Fibroblast of lung (primary cell): Measurements from ENCODE around the gene ZNF644. TPM values are rescaled to one million over a fixed set of nuclear protein-coding genes. Genes with fewer than 3 reads are reported as not detected.

Experiments used
- DNase-seq, 2 donors: peaks; one replicate each; pipeline versions ENCODE4 v3.0.0 to v3.0.0-alpha.2; 2010; ENCODE audit warnings: low read depth in 2 of 2
- H2AFZ ChIP-seq: 2 replicates; pipeline ENCODE4 v1.5.1; 2012; ENCODE audit warnings: low read length, control low read depth, inconsistent platforms
- H3K27ac ChIP-seq: 2 replicates; pipeline ENCODE4 v1.5.1; 2011; ENCODE audit warnings: low read length, control low read depth; ENCODE audit not compliant: insufficient read depth
- H3K27me3 ChIP-seq: 2 replicates; pipeline ENCODE4 v1.5.1; 2011; ENCODE audit warnings: mild to moderate bottlenecking, low read length; ENCODE audit not compliant: control insufficient read depth, insufficient read depth
- H3K36me3 ChIP-seq: 2 replicates; pipeline ENCODE4 v1.5.1; 2011; ENCODE audit warnings: low read length; ENCODE audit not compliant: control insufficient read depth, insufficient read depth
- H3K4me1 ChIP-seq: 2 replicates; pipeline ENCODE4 v1.5.1; 2011; ENCODE audit warnings: low read length; ENCODE audit not compliant: control insufficient read depth, insufficient read depth; ENCODE audit errors: extremely low read depth
- H3K4me2 ChIP-seq: 2 replicates; pipeline ENCODE4 v1.5.1; 2011; ENCODE audit warnings: low read length, control low read depth; ENCODE audit not compliant: insufficient read depth; ENCODE audit errors: extremely low read depth
- H3K4me3 ChIP-seq, 4 experiments: fragments of 200-600 bp in 1 of 4; sonication (generic) in 1 of 4; replicated peaks in 1 of 4; 2 replicates each; pipeline ENCODE4 v1.5.1; 2011 to 2016; ENCODE audit warnings: low read length in 4 of 4, low read depth in 3 of 4, mild to moderate bottlenecking in 3 of 4, control low read depth in 2 of 4, inconsistent platforms in 1 of 4, mixed read lengths in 1 of 4; ENCODE audit not compliant: insufficient read depth in 1 of 4; ENCODE audit errors: control extremely low read depth in 1 of 4
- H3K79me2 ChIP-seq: 2 replicates; pipeline ENCODE4 v1.5.1; 2012; ENCODE audit warnings: mild to moderate bottlenecking, low read length, inconsistent platforms; ENCODE audit not compliant: control insufficient read depth, insufficient read depth
- H3K9ac ChIP-seq: 2 replicates; pipeline ENCODE4 v1.5.1; 2011; ENCODE audit warnings: mild to moderate bottlenecking, low read length, control low read depth; ENCODE audit not compliant: insufficient read depth
- H3K9me3 ChIP-seq: 2 replicates; pipeline ENCODE4 v1.5.1; 2012; ENCODE audit warnings: low read depth, low read length; ENCODE audit not compliant: control insufficient read depth, insufficient read depth
- H4K20me1 ChIP-seq: 2 replicates; pipeline ENCODE4 v1.5.1; 2011; ENCODE audit warnings: low read length; ENCODE audit not compliant: control insufficient read depth, insufficient read depth; ENCODE audit errors: extremely low read depth
- EZH2 ChIP-seq: IDR thresholded peaks from 2 replicates; pipeline ENCODE4 v1.5.1; 2012; ENCODE audit warnings: low read length, control low read depth, mild to moderate bottlenecking; ENCODE audit errors: missing control alignments
- polyA plus RNA-seq, 2 donors: library from polyadenylated mRNA; depleted of rRNA in 1 of 2; stranded (reverse) in 1 of 2; unstranded in 1 of 2; fragments of >200 nt; gene quantifications; 2 replicates each; pipeline ENCODE4 v1.2.1, GENCODE V29; 2011 to 2012; ENCODE audit warnings: missing spikeins in 1 of 2
- total RNA-seq: library from RNA; depleted of rRNA; stranded (reverse); fragments of >200 nt; gene quantifications from 2 replicates; pipeline ENCODE4 v1.2.1, GENCODE V29; 2014
- TF ChIP-seq, protein P1 (sequence below), 2 donors: IDR thresholded peaks in 1 of 2; conservative IDR thresholded peaks in 1 of 2; 1 replicate in 1 of 2; 2 replicates in 1 of 2; pipeline ENCODE4 v1.5.1; 2011 to 2012; ENCODE audit warnings: low read length in 2 of 2, control low read depth in 1 of 2, inconsistent platforms in 1 of 2, low read depth in 1 of 2, mild to moderate bottlenecking in 1 of 2

ZNF644 gene
- total and polyA plus RNA-seq, 2 donors (not counting 1 experiment from before 2014, with no cell fraction given): 25.6 to 56.8 TPM

DNA sequence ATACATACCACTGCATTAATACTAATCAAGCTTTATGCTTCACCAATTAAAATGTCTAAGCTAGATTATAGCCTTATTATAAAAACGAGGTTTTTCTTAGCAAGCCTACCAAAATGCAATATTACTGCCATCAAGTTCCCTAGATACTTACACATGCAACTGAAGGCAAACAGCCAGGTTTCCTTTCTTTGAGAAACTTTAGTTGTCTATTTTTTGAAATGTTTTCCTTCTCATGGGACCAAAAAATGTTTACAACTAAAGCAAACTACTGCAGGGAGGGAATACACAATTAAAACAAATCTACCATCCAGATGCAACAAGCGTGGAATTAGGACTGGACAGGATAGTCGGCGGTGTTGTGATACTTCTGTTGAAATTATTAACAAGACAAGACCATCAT lies 1.3 kb downstream of the ZNF644 start:
- Histone ChIP-seq H3K79me2 (peaks cover 58% of the 10 kb centered on the region), H3K9me3 (no peaks in the 10 kb centered on the region), H3K4me1 (peaks cover 6% of the 10 kb centered on the region), H4K20me1 (no peaks in the 10 kb centered on the region), H3K9ac (peak overlapping the region; percentile 100), H3K4me2 (peak overlapping the region; percentile 96), H3K27ac (peak overlapping the region; percentile 100), H2AFZ (no peak overlapping the region), H3K36me3 (no peaks in the 10 kb centered on the region), H3K27me3 (no peaks in the 10 kb centered on the region), H3K4me3 (peak overlapping the region; percentile 75 to 98 (median 82))
- TF ChIP-seq EZH2: no peak
- TF ChIP-seq, protein P1, sequence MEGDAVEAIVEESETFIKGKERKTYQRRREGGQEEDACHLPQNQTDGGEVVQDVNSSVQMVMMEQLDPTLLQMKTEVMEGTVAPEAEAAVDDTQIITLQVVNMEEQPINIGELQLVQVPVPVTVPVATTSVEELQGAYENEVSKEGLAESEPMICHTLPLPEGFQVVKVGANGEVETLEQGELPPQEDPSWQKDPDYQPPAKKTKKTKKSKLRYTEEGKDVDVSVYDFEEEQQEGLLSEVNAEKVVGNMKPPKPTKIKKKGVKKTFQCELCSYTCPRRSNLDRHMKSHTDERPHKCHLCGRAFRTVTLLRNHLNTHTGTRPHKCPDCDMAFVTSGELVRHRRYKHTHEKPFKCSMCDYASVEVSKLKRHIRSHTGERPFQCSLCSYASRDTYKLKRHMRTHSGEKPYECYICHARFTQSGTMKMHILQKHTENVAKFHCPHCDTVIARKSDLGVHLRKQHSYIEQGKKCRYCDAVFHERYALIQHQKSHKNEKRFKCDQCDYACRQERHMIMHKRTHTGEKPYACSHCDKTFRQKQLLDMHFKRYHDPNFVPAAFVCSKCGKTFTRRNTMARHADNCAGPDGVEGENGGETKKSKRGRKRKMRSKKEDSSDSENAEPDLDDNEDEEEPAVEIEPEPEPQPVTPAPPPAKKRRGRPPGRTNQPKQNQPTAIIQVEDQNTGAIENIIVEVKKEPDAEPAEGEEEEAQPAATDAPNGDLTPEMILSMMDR (conservative IDR thresholded peaks at IDR 0.05 in 1 of 2, IDR thresholded peaks at IDR 0.05 in 1 of 2; ENCODE audit: low read depth in 1 of 2, low read length in 2 of 2): no peak
- peak in 1 of 2 donors; percentile 24 for DNase-seq

DNA sequence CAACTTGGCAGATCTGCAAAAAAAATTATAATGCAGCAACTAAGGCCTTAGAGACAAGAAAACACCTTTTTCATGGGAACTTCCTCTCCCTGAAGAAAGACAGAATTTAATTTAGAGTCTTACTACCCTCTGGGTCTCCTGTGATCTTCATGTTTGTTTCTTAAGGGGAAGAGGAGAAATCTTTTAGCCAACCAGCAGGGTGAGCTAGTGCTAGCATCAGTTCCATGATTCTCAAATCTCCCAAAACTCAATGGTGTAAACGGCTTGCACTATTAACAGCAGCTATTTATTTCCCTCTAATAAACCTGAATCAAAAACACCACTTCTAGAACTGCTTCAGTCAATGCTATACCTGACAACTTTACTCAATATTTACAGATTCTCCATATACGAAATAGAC lies 3.8 kb downstream of the ZNF644 start:
- H3K27ac ChIP-seq: no peak overlapping the region
- H3K4me2 ChIP-seq: no peak overlapping the region
- H3K36me3 ChIP-seq: no peaks in the 10 kb centered on the region
- no peak overlapping the region for H3K9ac ChIP-seq
- no peaks in the 10 kb centered on the region for H3K27me3 ChIP-seq
- H2AFZ ChIP-seq: no peak overlapping the region
- H3K4me1 ChIP-seq: peaks cover 6% of the 10 kb centered on the region
- TF ChIP-seq, protein P1 (conservative IDR thresholded peaks at IDR 0.05 in 1 of 2, IDR thresholded peaks at IDR 0.05 in 1 of 2; ENCODE audit: low read depth in 1 of 2, low read length in 2 of 2): peak; percentile 46 to 48
- no peak for TF ChIP-seq EZH2
- no peak overlapping the region for H3K4me3 ChIP-seq
- H4K20me1 ChIP-seq: peaks cover 3% of the 10 kb centered on the region
- peaks cover 78% of the 10 kb centered on the region for H3K79me2 ChIP-seq
- H3K9me3 ChIP-seq: no peaks in the 10 kb centered on the region
- DNase-seq: peak in 1 of 2 donors; percentile 38

DNA sequence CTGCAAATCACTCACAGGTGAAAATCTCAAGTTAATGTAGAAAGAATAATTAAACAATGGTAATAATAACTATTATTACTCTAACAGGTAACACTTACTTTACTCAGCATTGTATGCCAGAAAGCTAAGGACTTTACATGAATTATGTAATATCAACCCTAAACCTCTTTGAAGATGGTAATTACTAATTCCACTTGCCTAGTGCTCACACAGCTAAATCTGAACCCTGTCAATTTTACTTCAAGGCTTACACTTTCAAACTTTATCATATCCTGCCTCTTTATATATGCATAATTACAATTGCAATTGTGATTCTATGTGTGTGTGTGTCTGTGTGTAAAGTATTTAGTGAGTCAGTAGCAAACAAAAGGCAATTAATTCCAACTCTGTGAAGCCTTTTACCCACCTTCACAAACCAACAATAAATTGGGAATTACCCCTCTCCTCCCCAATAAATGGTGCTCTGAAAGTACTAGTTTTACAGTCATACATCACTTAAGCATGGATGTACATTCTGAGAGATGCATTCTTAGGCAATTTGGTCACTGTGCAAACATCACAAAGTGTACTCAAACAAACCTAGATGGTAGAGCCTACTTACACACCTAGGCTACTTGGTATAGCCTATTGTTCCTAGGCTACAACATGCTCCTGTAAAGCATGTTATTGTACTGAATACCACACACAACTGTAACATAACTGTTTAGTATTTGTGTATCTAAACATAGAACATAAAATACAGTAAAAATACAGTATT lies 5.9 kb downstream of the ZNF644 start:
- DNase-seq: peak in 1 of 2 donors; percentile 40
- Histone ChIP-seq H3K36me3 (no peaks in the 10 kb centered on the region), H3K4me3 (no peak overlapping the region), H4K20me1 (peaks cover 5% of the 10 kb centered on the region), H3K4me2 (no peak overlapping the region), H3K4me1 (peaks cover 2% of the 10 kb centered on the region), H3K79me2 (peaks cover 90% of the 10 kb centered on the region), H2AFZ (no peak overlapping the region), H3K27me3 (no peaks in the 10 kb centered on the region), H3K27ac (no peak overlapping the region), H3K9me3 (no peaks in the 10 kb centered on the region), H3K9ac (no peak overlapping the region)
- TF ChIP-seq, protein P1 (conservative IDR thresholded peaks at IDR 0.05 in 1 of 2, IDR thresholded peaks at IDR 0.05 in 1 of 2; ENCODE audit: low read depth in 1 of 2, low read length in 2 of 2): no peak
- no peak for TF ChIP-seq EZH2
